Muscle of arm (tissue), 12 donors: ENCODE data around the gene HMOX2. TPM values are rescaled to one million over a fixed set of nuclear protein-coding genes. Genes with fewer than 3 reads are reported as not detected.

ENCODE experiments used
- DNase-seq: peaks from one replicate; pipeline ENCODE4 v3.0.0-alpha.2; 2013
- polyA plus RNA-seq, 12 donors: library from polyadenylated mRNA; unstranded; fragments of 120-200 nt; gene quantifications; one replicate each; pipeline ENCODE4 v1.2.1, GENCODE V29; 2013; ENCODE audit not compliant: insufficient read length in 12 of 12

HMOX2 gene
- polyA plus RNA-seq, 12 donors, result 30.4 to 52.1 (median 37.3) TPM; not detected in 1

DNA sequence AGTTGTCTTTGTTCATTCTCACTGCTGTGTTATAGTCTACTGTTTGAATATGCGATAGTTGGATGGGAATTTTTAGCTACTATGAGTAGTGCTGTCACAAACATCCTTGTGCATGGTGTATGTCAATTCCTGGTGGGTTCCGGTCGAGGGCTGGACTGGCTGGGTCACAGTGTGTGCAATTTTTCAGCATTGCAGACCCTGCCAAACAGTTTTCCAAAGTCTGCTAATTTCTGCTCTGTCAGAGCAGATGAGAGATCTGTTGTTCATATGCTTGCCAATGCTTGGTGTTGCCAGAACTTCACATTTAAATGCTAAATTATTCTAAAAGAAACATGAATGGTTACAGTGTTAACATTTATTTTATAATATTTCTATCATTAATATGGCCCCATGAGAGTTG, 76.3 kb downstream of the HMOX2 start:
- no peak for DNase-seq

DNA sequence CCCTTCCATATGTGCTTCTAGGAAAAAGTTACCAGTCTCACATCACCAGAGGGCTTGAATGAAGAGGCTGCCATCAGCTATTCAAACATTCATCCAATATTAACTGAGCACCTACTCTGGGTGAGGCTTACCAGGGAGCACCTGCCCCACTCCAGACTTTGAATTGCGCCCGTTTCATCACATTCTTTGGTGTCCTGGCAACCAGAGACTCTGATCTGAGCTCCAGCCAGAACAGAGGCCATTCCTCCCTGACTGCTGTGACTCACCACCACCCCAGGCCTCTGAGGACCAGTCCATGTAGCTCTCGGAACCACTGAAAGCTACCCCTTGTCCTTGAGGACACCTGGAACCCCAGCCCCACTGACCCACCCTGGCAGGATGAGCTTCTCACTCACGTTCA, 79.9 kb downstream of the HMOX2 start, which contains the start of gene C16orf96:
Gene C16orf96 (plus strand): TSS at position 229 of the 400 bp plus-strand sequence. CDS start 150 bp downstream, at position 379.
- DNase-seq, result no peak

DNA sequence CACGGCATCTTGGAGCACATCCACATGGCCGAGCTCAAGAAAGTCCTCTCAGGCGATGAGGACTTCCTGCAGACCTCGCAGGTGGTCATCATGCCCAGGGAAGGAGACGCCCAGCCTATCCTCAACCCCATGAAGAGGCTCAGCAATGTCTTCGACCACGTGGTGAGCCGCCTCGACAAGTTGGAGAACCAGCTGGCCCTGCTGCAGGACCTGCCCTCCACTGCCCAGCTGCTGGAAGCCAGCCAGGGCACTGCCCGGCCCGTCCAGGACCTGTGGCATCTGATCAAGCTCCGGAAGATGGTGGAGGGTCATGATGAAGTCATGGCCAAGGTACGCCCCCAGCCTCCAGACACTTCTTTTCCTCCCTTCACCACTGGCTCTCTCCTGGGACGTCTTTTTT, 80.4 kb downstream of the HMOX2 start:
- no peak for DNase-seq

DNA sequence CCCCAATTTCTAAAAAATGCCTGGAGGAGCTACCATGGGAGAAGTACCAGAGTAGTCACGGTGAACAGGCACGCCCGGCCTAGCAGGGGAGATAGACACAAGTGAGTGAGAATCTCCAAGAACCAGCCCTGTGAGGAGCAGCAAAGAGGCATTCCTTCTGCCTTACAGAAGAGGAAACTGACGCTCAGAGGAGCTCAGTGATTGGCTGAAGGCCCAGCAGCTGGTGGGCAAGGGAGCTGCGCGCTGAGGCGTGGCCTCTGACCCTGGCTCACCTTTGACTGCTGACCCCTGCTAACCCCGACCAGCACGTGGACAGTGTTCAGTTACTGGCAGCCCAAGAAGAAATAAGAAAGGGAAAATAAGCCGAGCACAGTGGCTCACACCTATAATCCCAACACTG, 81.8 kb downstream of the HMOX2 start:
- no peak for DNase-seq

Other genes with a start within 250 kb of the HMOX2 start
- gene SRL, start 234.3 kb upstream of the HMOX2 start, polyA plus RNA-seq, result 100 to 1,000 TPM; 146 to 746 (median 542) TPM
- 10 to 100 TPM in 8 of 12 donors, 1 to 10 TPM in 3, not detected in 1; 7.2 to 29.8 (median 11.5) TPM for gene TFAP4, start 203.4 kb upstream of the HMOX2 start, polyA plus RNA-seq
- 10 to 100 TPM in 11 of 12 donors, not detected in 1; 13.6 to 35.0 (median 19.8) TPM for gene GLIS2, start 160.3 kb upstream of the HMOX2 start, polyA plus RNA-seq
- gene PAM16, start 125.1 kb upstream of the HMOX2 start, polyA plus RNA-seq, result 10 to 100 TPM in 10 of 12 donors, not detected in 2; 16.3 to 28.6 (median 20.4) TPM
- 10 to 100 TPM in 5 of 12 donors, 1 to 10 TPM in 6, not detected in 1; 6.2 to 22.1 (median 9.9) TPM for gene VASN, start 104.5 kb upstream of the HMOX2 start, polyA plus RNA-seq
- gene CORO7, start 59.8 kb upstream of the HMOX2 start, polyA plus RNA-seq, result 10 to 100 TPM in 11 of 12 donors, not detected in 1; 15.7 to 26.2 (median 20.7) TPM
- gene DNAJA3, start 50.5 kb upstream of the HMOX2 start, polyA plus RNA-seq, result 10 to 100 TPM in 11 of 12 donors, not detected in 1; 24.7 to 31.6 (median 29.0) TPM
- gene NMRAL1, start 1.8 kb upstream of the HMOX2 start, polyA plus RNA-seq, result 10 to 100 TPM in 10 of 12 donors, not detected in 2; 11.0 to 36.3 (median 14.7) TPM
- gene CDIP1, start 62.4 kb downstream of the HMOX2 start, polyA plus RNA-seq, result 10 to 100 TPM in 11 of 12 donors, not detected in 1; 24.5 to 52.4 (median 34.6) TPM
- gene C16orf96, start 79.9 kb downstream of the HMOX2 start, polyA plus RNA-seq, result 1 to 10 TPM in 1 of 12 donors, under 1 TPM in 9, not detected in 2; 0.32 to 1.1 (median 0.57) TPM
- gene UBALD1, start 138.5 kb downstream of the HMOX2 start, polyA plus RNA-seq, result 10 to 100 TPM in 11 of 12 donors, not detected in 1; 11.2 to 44.0 (median 15.0) TPM
- 10 to 100 TPM in 11 of 12 donors, not detected in 1; 25.3 to 60.5 (median 33.1) TPM for gene MGRN1, start 148.4 kb downstream of the HMOX2 start, polyA plus RNA-seq
- 10 to 100 TPM in 11 of 12 donors, not detected in 1; 13.6 to 55.0 (median 21.2) TPM for gene NUDT16L1, start 217.2 kb downstream of the HMOX2 start, polyA plus RNA-seq